Ishikawa (cell line): ENCODE results near the gene OR1E2.

Experiments
- CEBPB ChIP-seq: IDR thresholded peaks from 2 replicates; pipeline ENCODE4 v1.6.1; 2012
- CREB1 ChIP-seq: IDR thresholded peaks from 2 replicates; pipeline ENCODE4 v1.6.1; 2012; ENCODE audit warnings: low read depth
- EGR1 ChIP-seq: IDR thresholded peaks from 2 replicates; pipeline ENCODE4 v1.6.1; 2012
- EP300 ChIP-seq: IDR thresholded peaks from 2 replicates; pipeline ENCODE4 v1.6.1; 2012; ENCODE audit warnings: borderline replicate concordance
- FOXM1 ChIP-seq: IDR thresholded peaks from 2 replicates; pipeline ENCODE4 v1.6.1; 2012; ENCODE audit warnings: low read depth, borderline replicate concordance
- NFIC ChIP-seq: IDR thresholded peaks from 2 replicates; pipeline ENCODE4 v1.6.1; 2012
- RAD21 ChIP-seq: IDR thresholded peaks from 2 replicates; pipeline ENCODE4 v1.6.1; 2012; ENCODE audit warnings: low read depth
- TAF1 ChIP-seq: IDR thresholded peaks from 2 replicates; pipeline ENCODE4 v1.6.1; 2012; ENCODE audit warnings: low read depth, mild to moderate bottlenecking
- TCF12 ChIP-seq: IDR thresholded peaks from 2 replicates; pipeline ENCODE4 v1.6.1; 2012; ENCODE audit warnings: low read depth
- TEAD4 ChIP-seq: IDR thresholded peaks from 2 replicates; pipeline ENCODE4 v1.6.1; 2012
- YY1 ChIP-seq: IDR thresholded peaks from 2 replicates; pipeline ENCODE4 v1.6.1; 2012; ENCODE audit warnings: low read depth
- ZBTB7A ChIP-seq: IDR thresholded peaks from 2 replicates; pipeline ENCODE4 v1.6.1; 2012; ENCODE audit warnings: low read depth
- TF ChIP-seq, protein P1 (sequence below): IDR thresholded peaks from 2 replicates; pipeline ENCODE4 v1.6.1; 2012
- TF ChIP-seq, protein P2 (sequence below): IDR thresholded peaks from 2 replicates; pipeline ENCODE4 v1.6.1; 2012
- TF ChIP-seq, protein P3 (sequence below): IDR thresholded peaks from 2 replicates; pipeline ENCODE4 v1.6.1; 2012; ENCODE audit warnings: low read depth, mild to moderate bottlenecking

The OR1E2 gene

DNA sequence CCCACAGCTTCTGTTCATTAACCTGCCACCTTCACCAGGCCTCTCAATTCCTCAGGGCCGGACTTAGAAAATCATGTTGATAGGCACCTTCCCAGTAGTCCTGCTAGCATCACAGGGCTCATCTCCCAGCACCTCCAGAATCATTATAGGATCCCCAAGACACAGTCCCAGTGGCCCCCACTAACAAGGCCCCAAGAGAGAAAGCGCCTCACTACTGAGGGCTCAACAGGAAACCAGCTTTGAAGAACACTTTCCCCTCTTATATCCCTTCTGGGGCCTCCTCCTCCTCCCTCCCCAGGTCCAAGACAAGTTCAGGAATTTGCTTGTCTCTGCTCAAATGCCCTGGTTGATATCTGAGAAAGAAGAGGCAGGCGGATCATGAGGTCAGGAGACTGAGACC is 22.6 kb downstream of the OR1E2 start, which contains the start of gene OR3A3:
OR3A3 (plus strand) TSS at position 301 of the 400 bp plus-strand sequence.
- TF ChIP-seq ZBTB7A (no peak), RAD21 (no peak), NFIC (no peak), YY1 (no peak), CEBPB (no peak), EP300 (no peak), TCF12 (no peak), EGR1 (no peak), FOXM1 (no peak), TEAD4 (no peak), TAF1 (no peak), CREB1 (no peak)
- TF ChIP-seq, protein P1, sequence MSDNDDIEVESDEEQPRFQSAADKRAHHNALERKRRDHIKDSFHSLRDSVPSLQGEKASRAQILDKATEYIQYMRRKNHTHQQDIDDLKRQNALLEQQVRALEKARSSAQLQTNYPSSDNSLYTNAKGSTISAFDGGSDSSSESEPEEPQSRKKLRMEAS = no peak
- TF ChIP-seq, protein P2, sequence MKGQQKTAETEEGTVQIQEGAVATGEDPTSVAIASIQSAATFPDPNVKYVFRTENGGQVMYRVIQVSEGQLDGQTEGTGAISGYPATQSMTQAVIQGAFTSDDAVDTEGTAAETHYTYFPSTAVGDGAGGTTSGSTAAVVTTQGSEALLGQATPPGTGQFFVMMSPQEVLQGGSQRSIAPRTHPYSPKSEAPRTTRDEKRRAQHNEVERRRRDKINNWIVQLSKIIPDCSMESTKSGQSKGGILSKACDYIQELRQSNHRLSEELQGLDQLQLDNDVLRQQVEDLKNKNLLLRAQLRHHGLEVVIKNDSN = no peak
- TF ChIP-seq, protein P3, sequence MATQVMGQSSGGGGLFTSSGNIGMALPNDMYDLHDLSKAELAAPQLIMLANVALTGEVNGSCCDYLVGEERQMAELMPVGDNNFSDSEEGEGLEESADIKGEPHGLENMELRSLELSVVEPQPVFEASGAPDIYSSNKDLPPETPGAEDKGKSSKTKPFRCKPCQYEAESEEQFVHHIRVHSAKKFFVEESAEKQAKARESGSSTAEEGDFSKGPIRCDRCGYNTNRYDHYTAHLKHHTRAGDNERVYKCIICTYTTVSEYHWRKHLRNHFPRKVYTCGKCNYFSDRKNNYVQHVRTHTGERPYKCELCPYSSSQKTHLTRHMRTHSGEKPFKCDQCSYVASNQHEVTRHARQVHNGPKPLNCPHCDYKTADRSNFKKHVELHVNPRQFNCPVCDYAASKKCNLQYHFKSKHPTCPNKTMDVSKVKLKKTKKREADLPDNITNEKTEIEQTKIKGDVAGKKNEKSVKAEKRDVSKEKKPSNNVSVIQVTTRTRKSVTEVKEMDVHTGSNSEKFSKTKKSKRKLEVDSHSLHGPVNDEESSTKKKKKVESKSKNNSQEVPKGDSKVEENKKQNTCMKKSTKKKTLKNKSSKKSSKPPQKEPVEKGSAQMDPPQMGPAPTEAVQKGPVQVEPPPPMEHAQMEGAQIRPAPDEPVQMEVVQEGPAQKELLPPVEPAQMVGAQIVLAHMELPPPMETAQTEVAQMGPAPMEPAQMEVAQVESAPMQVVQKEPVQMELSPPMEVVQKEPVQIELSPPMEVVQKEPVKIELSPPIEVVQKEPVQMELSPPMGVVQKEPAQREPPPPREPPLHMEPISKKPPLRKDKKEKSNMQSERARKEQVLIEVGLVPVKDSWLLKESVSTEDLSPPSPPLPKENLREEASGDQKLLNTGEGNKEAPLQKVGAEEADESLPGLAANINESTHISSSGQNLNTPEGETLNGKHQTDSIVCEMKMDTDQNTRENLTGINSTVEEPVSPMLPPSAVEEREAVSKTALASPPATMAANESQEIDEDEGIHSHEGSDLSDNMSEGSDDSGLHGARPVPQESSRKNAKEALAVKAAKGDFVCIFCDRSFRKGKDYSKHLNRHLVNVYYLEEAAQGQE = no peak

DNA sequence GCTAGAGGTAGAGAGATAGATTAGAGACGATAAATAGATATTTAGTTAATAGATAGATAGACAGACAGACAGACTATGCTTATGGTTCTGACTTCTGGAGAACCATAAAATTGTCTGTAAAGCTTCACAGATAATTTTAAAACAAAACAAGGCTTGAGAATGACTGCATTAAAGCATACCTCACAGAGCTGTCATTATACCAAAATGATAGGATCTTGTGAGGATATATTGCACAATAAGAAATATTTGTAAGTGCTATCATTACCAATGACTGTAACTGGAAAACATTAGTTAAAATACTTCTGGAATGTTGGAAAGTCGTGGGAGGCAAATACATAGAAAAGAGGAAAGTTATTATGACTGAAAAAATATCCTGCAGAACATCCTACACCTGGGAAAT is 31.9 kb downstream of the OR1E2 start:
- TF ChIP-seq EGR1 (no peak), CREB1 (no peak), TEAD4 (no peak), YY1 (no peak), RAD21 (no peak), FOXM1 (no peak), ZBTB7A (no peak), CEBPB (no peak), NFIC (no peak), EP300 (no peak), TAF1 (no peak), TCF12 (no peak)
- TF ChIP-seq, protein P2 = no peak
- TF ChIP-seq, protein P3 = no peak
- TF ChIP-seq, protein P1 = no peak

DNA sequence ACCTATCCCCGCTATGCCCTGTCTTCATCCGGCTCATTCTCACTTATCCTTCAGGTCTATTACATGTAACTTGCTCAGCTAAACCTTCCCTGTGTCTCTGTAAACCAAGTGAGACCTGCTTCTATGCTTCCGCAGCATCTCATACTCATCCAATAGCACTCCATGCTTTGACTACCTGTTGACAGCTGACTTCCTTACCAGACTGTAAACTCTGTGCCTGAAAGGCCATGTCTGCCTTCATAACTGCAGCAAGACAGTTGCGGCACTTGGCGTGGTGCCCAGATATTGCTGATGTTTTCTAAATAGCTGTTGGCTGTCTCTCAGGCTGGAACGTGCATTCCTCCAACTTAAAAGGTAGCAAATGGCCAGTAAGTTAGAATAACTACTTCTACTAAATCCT is 33.6 kb downstream of the OR1E2 start:
- TF ChIP-seq FOXM1 = no peak
- TF ChIP-seq CREB1 = no peak
- no peak for TF ChIP-seq CEBPB
- TF ChIP-seq, protein P3 = no peak
- TF ChIP-seq TCF12 = no peak
- no peak for TF ChIP-seq NFIC
- no peak for TF ChIP-seq EP300
- no peak for TF ChIP-seq ZBTB7A
- TF ChIP-seq, protein P2 = no peak
- no peak for TF ChIP-seq TAF1
- no peak for TF ChIP-seq YY1
- TF ChIP-seq RAD21 = no peak
- TF ChIP-seq, protein P1 = no peak

DNA sequence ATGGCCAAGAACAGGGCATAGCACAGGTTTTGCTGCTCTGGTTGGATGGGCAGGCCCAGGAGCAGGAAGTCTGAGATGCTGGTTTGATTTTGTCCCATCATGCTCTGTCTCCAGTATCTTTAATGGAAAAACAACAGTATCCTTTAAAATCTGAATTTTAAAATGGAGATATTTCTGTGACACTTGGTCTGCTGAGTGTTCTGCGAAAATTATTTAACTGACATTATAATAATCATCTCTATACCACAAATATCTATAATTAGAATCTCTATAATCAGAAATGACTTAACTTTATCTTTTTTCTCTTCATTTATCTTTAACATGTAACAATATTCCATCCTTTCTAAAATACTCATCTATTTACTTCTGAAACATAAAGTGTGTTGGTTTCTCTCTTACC is 35.3 kb downstream of the OR1E2 start, which contains the start of gene OR1E1:
OR1E1 (minus strand) TSS at position 101 of the 400 bp plus-strand sequence; CDS start at position 101, 0 bp downstream.
- TF ChIP-seq RAD21 (no peak), YY1 (no peak)
